GM18520 (cell line): Measurements from ENCODE around the gene DIPK1A.

Experiments
- ATAC-seq: cut with Tn5 transposase; IDR thresholded peaks from one replicate; pipeline ENCODE4 v1.9.1; 2021; ENCODE audit not compliant: unreplicated experiment

Gene DIPK1A

DNA sequence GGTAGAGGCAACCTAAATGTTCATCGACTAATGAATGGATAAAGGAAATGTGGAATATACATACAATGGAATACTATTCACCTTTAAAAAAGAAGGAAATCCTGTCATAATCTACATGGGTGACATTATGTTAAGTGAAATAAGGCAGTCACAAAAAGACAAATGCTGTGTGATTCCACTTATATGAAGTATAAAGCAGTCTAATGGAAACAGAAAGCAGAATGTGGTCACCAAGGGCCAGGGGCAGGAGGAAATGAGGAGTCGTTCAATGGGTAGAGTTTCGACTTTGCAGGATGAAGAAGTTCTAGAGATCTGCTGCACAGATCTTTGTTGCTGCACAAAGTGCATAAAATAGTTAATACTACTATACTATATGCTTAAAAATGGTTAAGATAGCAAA, 7.8 kb downstream of the DIPK1A start:
- ATAC-seq = peak; percentile 57

DNA sequence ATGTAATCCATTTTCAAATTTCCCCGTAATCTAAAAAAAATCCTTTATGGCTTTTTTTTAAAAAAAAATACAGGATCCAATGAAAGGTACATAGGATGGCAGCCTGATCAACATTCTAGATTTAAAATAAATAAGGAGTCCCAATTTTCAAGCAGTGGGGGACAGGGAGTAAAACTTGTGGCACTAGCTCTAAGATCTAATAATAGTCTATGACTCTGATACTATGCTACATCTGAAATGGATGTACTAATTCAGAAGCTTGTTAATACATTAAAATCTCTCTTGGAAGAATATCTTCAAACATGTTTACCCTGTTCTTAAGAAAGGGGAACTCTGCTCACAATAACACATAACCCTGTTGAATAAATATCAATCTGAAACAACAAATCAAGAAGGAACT, 8.5 kb downstream of the DIPK1A start:
- ATAC-seq = no peak

- ATAC-seq = peak; percentile 27
Observed at GRCh38 chr1:92951141-92951582, 10.1 kb downstream of the DIPK1A start.

DNA sequence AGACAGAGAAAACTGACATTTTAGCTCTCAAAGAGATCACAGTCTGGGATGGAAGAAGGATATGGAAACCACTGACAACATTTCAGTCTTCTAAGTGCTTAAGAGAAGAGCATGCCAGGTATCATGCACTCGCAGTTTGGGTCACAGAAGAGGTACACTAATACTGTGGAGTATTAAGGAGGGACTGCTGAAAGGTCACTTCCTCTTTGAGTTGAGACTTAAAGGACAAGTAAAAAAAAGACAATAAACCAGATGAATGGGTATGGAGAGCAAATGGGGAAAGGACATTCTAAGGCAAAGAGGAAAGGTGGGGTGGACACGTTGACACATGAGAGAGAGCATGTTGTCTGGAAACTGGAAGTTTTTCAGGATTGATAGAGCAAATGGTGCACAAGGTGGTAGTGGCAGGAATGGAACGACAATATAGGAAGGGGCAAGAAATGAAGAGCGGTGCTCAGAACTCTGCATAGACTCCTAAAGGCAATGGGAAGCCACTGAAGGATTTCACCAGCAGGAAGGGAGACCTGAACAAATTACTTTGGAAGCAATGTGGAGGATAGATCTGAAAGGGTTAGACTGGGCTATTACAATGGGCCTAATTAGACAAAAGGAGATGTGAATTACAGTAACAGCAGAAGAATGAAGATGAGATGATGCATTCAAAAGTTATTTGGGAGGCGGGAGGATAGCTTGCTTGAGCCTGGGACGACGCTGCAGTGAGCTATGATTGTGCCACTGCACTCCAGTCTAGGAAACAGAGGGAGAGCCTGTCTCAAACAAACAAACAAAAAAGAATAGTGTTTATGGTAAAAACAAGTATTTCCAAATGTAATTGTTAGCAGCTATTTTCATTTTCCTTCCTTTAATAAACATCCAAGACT, 11.1 kb downstream of the DIPK1A start:
- no peak for ATAC-seq

GRCh38 chr1:92948071-92948470, 13.2 kb downstream of the DIPK1A start:
- ATAC-seq = no peak

- no peak for ATAC-seq
Observed at GRCh38 chr1:92945748-92946270, 15.5 kb downstream of the DIPK1A start.

GRCh38 chr1:92944901-92945747, 16.1 kb downstream of the DIPK1A start:
- ATAC-seq = no peak

DNA sequence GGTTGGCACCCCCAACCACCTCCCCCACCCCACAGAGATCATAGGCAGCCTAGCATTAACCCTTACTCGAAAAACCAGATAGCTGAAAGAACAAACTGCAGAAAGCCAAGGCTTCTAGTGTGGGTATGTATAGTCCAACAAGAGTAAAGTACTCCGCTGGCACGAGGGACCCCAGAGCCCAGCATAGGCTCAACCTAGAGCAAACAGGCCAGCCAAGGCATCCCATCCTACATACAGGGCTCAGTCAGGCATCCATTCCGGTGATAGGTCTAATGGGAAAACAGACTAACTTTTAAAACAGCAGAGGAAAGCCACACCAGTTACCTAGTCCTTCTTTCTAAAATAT, 17.8 kb downstream of the DIPK1A start:
- no peak for ATAC-seq

DNA sequence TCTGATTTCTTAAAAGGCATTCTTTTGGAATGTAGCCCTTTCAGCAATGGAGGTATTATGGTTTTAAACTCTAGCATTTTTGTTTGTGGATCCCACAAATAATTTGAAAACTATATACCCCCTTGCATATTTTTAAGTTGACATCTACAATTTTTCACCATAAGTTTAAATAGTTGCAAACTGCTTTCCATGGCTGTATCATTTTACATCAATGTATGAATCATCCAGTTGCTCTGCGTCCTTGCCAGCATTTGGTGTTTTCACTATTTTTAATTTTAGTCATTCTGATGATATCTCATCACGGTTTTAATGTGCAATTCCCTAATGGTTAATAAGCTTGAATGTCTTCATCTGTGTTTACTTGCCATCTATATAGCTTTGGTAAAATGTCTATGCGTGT, 20.7 kb downstream of the DIPK1A start:
- no peak for ATAC-seq

GRCh38 chr1:92937731-92938130, 23.5 kb downstream of the DIPK1A start:
- ATAC-seq = no peak

DNA sequence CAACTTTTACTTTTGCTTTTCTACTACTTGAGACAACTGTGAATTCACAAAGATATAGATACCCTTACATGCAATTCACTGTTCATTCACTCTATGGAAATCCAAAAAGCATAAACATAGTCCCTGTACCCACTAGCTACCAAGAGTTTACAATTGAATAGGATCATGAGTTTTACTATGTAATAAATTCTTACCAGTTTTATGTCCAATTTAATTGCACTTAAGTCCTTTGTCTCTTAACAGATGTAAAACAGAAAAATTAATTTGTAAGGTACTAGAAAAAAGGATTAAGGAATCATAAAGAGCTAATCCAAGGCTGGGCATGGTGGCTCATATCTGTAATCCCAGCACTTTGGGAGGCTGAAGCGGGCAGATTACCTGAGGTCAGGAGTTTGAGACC, 24.4 kb downstream of the DIPK1A start:
- ATAC-seq = no peak

- ATAC-seq = no peak
Observed at GRCh38 chr1:92934395-92935378, 26.6 kb downstream of the DIPK1A start.

GRCh38 chr1:92933459-92933858, 27.8 kb downstream of the DIPK1A start:
- no peak for ATAC-seq

DNA sequence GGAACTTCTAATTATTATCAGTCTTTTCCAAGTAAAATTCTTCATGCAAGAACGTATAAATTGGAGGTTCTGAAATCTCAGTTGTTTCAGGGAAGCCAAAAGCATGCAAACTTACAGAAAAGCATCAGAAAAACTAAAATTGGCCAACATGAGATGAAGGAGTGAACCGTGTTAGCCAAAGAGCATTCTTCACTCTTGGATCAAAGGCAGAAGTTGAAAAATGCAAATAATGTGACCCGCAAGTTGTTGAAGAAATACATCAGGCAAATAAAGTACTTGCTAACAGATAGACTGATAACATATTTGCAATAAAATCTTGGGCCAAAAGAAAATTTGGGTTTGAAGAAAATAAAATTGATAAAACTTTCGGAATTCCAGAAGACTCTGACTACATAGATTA, 29.6 kb downstream of the DIPK1A start:
- ATAC-seq = no peak

DNA sequence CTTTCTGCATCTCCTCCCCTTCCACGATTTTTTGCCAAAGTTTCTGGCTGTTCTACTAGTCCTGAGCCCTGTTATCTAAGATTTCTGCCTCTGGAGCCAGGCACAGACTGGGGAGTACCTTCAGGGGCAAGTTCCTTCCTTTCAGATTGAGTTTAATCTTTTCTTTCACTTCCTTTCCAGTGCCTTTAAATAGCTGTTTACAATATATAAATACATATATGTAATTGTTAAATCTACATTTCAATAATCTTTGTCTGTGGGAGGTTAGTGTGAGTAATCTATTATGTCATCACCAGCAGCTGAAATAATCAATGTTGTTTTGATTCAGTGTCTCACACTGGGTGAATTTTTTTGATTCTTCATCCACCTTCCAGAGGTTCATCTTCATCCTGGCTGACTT, 31.8 kb downstream of the DIPK1A start:
- peak; percentile 40 for ATAC-seq

DNA sequence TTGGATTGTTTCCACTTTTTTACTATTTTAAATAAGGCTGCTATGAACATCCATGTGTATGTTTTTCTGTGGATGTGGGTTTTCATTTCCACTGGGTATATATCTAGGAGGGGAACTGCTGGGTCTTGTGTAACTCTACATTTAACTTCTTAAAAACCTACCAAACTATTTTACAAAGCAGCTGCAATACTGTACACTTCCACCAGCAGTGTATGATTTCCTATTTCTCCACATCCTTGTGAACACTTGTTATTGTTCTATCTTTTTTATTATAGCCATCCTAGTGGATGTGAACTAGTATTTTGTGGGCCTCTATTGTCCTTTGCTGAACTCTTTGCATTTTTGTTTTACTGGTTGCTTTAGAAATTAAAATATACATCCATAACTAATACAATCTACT, 33.4 kb downstream of the DIPK1A start:
- ATAC-seq = no peak

DNA sequence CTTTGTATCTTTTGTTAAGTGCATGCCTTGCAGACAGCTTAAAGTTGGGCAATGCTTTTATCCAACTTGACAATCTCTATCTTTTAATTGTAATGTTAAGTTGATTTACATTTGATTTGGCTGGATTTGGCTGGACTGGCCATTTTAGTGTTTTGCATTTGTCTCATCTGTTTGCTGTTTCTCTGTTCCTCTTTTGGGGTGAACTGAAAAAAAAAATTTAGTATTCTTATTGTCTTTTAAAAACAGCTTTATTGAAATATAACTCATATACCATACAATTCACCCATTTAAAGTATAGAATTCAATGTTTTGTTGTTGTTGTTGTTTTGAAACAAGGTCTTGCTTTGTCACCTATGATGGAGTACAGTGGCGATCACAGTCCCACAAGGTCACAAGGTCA, 34.4 kb downstream of the DIPK1A start:
- ATAC-seq = no peak

DNA sequence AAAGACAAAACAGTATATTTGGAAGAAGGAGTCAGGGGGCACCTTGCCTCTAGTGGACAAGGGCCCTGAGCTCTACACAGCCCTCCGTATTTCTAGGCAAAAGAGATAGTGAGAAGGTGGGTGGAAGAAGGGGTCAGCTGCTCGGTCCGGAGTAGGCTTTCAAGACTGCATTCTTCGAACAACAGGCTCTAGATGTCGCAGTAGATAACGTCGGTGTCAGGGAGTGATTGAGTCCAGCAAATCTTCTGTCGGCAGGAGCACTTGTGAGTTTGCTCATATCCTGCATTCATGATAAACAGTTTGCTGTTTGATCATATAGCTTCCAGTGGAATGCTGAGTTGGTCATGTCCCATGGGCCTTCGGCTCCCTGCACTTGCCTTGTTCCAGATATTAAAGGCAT, 36.8 kb downstream of the DIPK1A start:
- ATAC-seq = no peak

- no peak for ATAC-seq
Observed at GRCh38 chr1:92923664-92924063, 37.6 kb downstream of the DIPK1A start.

DNA sequence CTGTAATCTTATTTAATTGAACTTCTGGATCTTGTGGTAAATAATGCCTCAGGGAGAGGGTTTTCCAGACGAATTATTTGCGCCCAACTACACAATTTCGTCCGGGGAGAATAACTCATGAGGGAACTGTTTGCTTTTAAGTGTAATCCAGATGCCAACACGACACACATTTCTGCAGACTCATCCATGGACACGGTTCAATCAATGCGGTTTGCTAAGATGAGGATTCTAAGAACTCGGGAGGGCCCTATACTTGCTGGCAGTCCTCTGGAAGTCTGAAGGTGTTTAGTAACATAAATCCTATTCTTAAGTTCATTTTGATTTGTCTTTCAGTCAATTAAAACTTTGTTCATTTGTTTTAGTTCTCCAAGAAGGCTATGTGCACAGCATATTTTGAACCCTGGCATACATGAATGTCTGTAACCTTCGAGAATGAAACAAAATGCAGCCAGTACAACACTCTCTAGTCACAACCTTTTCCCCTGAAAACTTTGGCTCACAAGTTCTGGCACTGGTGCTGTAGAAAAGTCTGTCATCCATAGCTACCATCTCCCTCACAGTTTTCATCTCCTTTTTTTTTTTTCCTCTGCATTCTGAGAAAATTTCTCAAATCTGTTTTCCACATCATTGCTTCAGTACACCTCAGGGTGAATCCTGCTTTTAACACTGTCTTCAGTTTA, 38.8 kb downstream of the DIPK1A start:
- no peak for ATAC-seq
